ENCODE results near the gene TRIM50.
"Not testable (repeated sequence)": the region's sequence is repeated elsewhere in the genome, so short reads cannot be mapped to it uniquely, and the experiment has no call there.

TRIM50 gene

DNA sequence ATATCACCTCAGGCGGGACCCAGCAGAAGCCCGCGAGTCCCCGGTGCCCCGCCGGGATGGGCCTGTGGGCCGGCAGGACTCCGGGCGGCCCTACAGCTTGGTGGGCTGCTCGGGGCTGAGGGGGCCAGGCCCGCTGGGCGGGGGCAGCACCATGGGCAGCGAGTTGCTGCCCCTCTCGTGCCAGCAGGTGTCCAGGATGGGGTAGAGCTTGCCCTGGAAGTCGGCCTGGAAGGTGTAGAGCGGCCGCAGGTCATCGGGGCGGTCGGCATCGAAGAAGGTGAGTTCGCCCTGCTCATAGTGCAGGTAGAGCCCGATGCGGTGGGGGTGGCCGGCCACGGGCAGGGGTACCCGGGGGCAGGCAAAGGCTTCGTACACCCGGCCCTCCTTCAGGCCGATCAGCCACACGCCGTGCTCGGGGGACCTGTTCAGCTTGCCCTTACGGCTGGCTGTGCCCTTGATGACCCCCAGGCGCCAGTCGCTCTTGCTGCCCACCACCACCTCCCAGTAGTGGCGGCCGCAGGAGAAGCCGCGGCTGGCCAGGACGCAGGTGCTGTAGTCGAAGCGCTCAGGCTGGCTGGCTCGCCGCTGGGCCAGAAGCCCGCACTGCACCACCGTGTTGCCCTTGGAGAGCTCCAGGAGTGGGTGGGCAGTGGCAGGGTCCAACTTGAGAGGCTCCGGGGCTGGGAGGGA, 14.9 kb downstream of the TRIM50 start:
- no peak for DNase-seq

DNA sequence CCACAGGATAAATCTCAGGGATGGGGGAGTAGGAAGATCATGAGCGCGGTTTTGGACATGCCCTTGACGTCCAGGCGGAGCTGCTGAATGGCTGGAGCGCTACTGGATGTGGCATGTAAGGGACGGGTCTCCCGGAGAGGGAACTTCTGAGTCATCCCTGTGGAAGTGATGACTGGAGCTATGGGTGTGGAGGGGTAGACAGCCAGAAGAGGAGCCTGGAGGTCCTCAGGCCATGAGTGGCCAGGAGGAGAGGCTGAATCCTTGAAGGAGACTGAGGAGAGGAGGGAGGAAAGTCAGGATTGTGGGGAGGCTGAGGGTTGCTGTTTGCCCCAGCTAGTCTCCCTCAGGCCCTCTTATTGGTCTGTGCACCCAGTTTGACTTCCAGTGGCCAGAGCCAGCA, 16.5 kb downstream of the TRIM50 start:
- DNase-seq: not testable (repeated sequence)

DNA sequence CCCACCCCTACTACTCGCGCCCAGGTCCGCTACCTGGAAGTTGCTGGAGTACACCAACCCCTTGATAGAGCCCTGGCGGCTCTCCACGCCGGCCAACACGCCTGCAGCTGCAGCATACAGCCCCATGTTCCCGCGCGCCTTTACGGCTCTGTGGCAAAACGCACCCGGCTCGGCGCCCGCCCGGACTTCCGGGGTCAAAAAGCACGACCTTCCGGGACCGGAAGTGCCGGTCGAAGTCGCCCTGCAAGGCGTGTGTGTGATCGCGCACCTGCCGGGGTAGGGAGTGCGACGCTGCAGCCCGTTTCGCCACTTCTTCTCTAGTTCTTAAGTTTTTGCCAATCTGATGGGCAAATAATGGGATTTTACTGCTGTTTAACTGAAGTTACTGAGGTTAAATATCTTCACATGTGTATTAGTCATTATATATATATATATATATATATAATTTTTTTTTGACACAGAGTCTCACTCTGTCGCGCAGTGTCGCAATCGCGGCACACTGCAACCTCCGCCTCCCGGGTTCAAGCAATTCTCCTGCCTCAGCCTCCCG, 19.1 kb downstream of the TRIM50 start, which contains the start of gene NSUN5:
TSS of gene NSUN5 (minus strand) at position 162 of the 550 bp plus-strand sequence. CDS start at position 126, 36 bp downstream.
- DNase-seq: peak; percentile 20

DNA sequence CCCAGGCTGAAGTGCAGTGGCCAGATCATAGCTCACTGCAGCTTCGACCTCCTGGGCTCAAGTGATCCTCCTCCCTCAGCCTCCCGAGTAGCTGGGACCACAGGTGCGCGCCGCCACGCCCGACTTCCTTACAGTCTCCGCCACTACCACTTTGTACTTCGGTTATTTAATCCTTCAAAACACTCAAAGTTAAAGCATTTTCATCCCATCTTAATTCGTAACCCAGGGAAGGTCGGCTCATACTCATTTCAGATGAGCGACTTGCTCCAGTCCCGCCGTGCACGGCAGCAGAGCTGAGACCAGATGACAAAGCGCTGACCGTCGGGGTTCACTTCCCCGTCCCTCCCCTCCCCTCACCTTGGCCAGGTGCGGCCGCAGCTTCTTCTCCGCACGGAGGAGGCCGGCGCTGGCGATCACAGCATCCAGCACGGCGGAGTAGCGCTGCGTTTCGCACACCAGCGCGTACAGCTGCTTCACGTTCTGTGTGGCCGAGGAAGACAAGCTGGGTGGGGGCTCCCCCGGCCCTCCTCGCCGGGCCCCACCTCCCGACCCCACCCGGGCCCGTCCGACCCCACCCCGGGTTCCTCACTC, 19.7 kb downstream of the TRIM50 start:
- no peak for DNase-seq

DNA sequence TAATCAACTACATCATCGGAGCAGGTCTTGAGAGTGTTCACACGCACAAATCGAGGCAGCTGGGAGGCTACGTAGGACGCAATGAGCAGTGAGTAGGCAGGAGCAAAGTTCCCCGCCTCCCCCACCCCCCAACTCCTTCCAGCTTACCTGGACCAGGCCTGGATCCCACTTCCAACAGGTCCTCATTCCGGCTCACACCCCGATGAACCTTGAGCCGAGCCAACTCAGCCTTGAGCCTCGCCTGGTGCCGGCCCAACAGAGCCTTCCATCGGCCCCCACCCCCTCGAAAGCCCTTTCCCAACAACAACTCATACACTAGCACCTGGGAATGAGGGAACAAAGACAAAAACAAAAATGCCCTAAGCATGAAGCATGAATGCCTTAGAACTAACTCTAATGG, 20.4 kb downstream of the TRIM50 start:
- no peak for DNase-seq

DNA sequence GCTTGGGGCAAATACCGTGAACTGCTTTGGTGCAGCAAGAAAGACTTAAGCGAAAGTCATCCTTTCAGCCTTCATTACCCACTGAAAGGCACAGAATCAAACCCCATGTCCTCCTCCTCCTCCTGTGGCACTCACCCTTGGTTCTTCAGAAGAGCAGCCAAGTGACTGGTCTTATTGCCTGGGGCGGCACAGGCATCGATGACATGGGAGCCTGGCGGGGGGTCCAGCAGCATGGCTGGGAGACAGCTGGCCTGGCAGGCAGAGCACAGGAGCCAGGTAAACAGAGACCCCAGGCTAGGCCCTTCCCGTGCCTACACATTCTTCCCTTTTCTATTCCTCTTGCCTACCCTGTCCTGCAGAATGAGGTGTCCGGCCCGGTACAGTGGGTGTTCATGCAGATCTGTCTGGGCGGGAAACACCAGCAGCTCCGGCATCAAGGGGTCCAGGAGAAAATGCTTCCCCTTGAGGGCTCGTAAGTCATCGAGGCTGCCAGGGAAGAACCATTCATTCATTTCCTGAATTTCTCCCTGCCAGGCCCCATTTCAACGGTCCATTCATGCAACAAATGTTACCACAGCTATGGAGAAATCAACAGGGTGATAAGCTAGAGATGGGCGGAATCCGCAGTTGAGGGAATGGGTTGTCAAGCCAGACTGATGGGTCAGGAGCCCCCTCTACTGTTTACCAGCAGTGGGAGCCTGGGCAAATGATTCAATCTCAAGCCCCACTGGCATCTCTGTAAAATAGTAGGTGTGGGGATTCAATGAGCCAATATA, 23.1 kb downstream of the TRIM50 start:
- not testable (repeated sequence) for DNase-seq

DNA sequence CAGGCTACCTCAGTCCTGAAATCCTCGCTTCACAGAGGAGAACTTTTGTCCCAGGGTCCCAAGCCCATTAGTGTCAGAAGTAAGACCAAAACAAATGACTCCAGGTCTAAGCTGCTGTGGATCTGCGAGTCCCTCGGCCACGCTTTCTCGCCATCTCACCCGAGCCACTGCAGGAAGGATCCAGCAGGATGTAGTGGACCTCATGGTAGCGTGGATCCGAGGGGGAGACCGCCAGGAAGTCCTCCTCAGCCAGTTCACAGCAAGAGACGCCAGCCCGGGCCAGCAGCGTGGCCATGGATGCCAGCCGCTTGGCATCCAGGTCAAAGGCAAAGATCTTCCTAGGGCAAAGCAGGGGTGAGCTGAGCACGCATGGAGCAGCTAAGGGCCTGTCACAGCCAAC, 23.8 kb downstream of the TRIM50 start:
- DNase-seq: no peak

DNA sequence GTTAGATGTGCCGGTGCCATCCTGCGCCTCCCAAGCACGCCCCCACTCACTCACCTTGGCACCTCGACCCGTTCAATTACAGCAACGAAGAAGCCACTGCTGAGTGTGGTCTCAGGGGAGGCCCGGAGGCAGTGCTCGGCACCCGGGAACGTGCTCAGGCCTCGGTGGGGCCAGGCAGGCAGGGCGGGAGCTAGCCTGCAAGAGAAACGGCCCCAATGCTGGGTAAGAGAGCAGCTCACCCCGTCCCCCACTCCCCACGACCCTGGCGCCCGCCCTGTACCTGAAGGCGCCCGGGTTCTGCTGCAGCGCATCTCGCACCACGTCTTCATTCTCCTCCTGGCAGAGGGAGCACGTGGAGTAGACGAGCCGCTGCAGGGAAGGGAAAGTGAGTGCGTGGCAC, 24.3 kb downstream of the TRIM50 start:
- DNase-seq: no peak

DNA sequence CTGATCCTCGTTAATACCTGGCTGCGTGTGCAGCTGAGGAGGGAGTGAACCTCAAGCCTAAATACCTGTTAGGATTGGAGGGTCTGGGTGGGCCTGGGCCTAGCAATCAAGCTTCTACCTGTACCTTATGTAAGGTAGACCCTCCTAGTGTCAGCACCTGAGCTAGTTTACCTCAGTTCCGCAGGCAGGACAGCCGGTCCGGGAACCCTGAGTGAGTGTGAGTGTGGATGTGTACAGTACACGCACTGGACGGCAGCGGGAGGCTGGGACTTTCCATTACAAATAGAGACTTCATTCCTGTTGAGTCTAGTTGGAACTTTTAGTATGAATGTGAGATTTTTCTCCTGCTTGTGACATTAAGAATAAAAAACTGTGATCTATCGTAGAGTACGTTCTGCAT, 25.0 kb downstream of the TRIM50 start:
- DNase-seq: not testable (repeated sequence)

DNA sequence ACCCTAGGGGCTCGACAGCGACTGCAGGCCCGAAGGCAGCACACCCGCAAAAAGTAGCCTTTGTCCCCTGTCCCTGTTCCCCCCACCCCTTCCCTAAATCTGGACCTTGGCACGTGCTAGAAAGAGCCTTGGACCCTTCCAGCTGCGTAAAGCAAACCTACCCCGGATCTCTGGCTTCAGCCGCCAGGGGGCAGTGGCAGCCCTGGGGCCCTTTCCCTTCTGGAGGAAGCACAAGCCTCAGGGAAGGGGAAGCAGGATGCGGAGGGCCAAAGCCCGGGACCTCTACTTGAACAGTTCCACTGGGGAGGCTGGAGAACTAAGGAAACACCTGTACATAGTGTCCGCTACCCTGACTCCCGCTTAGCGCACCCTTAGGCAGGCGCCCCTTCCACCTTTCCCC, 26.8 kb downstream of the TRIM50 start:
- not testable (repeated sequence) for DNase-seq

DNA sequence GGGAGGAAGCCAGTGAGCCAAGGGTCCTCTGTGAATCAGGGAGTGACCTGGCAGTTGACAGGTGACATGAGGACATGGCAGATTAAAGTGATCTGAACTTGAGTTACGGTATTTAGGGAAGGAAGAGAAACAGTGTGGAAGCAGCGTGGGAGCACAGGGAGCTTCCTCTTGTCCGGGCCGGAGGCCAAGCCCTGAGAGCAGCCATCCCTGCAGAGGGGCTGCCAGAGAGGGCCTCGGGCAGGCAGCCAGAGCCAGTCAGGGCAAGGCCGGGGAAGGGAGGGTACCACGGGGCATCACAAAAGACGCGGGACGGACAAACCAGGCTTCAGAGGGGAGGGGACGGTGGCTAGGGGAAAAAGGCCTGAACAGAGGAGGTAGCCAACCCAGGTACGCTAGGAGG, 28.1 kb downstream of the TRIM50 start:
- not testable (repeated sequence) for DNase-seq

DNA sequence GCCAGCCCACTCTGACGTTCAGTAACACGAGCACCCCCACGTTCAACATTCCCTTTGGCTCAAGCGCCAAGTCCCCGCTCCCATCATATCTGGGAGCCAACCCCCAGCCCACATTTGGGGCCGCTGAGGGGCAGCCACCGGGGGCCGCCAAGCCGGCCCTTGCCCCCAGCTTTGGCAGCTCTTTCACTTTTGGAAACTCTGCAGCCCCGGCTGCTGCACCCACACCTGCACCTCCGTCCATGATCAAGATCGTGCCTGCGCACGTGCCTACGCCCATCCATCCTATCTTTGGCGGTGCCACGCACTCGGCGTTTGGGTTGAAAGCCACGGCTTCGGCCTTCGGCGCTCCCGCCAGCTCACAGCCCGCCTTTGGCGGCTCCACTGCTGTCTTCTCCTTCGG, 30.2 kb downstream of the TRIM50 start:
- DNase-seq: not testable (repeated sequence)

DNA sequence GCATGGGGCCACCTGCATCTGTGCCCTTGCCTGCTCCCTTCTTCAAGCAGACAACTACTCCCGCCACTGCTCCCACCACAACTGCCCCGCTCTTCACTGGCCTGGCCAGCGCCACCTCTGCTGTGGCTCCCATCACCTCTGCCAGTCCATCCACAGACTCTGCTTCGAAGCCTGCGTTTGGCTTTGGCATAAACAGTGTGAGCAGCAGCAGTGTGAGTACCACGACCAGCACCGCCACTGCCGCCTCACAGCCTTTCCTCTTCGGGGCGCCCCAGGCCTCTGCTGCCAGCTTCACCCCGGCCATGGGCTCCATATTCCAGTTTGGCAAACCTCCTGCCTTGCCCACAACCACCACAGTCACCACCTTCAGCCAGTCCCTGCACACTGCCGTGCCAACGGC, 30.6 kb downstream of the TRIM50 start:
- DNase-seq: not testable (repeated sequence)

DNA sequence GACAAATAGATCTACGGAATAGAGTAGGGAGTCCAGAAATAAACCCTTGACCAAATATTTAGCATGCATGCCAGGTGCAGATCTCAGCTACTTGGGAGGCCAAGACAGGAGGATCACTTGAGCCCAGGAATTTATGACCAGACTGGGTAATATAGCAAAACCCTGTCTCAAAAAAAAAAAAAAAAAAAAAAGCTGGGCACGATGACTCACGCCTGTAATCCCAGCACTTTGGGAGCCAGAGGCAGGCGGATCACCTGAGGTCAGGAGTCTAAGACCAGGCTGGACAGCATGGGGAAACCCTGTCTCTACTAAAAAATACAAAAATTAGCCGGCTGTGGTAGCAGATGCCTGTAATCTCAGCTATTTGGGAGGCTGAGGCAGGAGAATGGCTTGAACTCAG, 50.7 kb downstream of the TRIM50 start:
- DNase-seq: not testable (repeated sequence)

DNA sequence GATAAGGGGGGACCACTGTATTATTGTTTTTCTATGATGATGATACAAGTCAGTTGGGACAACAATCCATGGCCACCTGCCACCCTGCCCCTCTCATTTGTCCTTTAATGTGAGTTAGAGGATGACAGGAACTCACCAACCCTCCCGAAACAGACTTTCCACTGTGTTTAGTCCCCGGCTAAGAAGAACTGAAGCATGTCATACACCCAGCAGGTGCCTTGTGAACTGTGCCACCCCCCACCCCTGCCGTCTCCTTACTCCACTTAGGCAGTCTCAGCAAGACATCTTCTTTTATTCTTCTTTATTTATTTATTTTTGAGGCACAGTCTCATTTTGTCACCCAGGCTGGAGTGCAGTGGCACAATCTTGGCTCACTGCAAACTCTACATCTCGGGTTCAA, 60.1 kb downstream of the TRIM50 start:
- DNase-seq: not testable (repeated sequence)

DNA sequence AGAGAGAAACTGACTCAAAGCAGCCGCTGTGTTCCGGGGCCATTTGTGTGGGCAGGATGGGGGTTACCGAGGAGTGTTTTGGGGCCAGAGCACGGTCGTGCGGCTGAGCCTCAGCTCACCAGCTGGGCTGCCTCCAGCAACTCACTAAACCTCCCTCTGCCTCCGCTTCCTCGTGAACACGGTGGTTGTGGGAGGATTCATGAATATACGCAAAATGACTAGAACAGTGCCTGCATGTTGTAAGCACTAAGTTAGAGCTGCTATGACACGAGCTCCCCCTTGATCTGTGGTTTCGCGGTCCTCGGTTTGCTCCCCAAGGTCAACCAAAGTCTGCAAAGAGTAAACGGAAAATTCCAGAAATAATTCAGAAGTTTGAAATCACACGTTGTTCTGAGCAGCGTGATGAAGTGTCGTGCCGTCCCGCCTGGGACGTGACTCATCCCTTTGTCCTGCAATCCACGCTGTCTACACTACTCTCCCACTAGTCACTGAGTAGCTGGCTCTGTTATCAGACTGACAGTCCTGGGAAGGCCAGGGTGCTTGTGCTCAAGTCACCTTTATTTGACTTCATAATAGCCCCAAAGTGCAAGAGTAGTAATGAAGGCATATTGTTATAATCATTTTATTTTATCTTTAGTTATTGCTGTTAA, 61.0 kb downstream of the TRIM50 start:
- not testable (repeated sequence) for DNase-seq
